HG03060 (cell line): Measurements from ENCODE around the gene GTF3C1.

ENCODE experiments used
- ATAC-seq: cut with Tn5 transposase; IDR thresholded peaks from one replicate; pipeline ENCODE4 v1.9.1; 2021; ENCODE audit warnings: low read depth, moderate number of reproducible peaks; ENCODE audit not compliant: unreplicated experiment

GTF3C1 gene

DNA sequence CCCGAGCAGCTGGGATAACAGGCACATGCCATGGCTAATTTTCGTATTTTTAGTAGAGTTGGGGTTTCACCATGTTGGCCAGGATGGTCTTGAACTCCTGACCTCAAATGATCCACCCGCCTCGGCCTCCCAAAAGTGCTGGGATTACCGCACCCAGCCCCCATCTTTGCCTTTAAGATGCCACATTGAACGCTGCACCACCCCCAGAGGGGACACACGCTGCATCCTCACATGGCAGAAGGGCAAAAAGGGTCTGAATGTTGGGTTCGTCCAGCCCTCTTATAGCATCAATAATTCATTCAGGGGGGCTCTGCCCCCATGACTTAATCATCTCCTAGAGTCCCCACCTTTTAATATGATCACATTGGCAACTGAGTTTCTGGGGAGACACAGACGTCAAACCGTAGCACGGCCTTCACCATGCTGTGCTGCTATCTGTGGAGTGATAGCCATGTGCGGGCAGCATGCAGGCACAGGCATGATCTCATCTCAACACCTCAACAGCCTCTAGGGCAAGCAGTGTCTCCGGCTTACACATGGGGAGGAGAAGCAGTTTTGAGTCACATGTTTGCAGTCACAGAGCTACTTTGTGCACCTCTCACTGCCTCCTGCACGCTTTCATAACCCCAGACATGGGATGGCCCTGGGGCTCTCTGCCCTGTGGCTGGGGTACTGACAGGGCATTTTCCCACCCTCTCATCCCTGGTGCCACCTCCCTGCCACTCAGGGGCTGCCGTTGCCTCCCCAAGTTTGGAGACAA, 117.8 kb downstream of the GTF3C1 start:
- ATAC-seq = no peak

DNA sequence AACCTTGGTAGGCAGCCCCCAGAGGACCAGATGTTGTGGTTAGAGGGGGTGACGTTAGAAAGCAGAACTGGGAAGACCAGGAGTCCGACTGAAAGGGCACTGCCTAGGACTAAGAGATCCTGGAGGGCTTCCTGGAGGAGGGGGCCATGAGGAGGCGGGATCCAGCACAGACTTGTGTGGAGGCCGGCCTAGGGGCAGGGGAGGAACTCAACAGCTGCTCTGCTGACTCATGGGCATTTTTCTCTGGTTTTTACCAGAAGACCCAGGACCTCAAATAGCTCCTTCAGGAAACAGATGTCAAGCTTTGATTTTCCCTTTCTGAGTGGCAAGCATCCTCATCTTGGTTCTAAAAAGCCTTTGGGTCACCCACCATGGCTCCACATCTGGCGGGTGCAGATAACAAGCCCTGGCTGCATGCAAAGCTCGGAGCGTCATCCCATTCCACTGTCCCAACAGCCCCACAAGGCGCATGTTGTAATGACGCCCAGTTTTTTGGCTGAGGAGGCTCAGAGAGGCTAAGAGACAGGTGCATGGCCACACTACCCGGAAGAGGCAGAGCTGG, 118.7 kb downstream of the GTF3C1 start:
- ATAC-seq = no peak

DNA sequence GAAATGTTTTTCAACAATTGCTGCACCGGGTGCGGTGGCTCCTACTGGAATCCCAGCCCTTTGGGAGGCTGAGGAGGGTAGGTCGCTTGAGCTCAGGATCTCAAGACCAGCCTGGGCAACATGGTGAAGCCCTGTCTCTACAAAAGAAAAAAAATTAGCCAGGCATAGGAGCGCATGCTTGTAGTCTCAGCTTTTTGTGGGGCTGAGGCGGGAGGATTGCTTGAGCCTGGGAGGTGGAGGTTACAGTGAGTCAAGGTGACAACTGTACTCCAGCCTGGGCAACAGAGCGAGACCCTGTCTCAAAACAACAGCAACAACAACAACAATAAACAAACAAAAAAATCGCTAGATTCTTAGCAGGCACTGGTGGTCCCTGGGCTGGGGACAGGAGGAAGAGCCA, 119.2 kb downstream of the GTF3C1 start:
- ATAC-seq = no peak

DNA sequence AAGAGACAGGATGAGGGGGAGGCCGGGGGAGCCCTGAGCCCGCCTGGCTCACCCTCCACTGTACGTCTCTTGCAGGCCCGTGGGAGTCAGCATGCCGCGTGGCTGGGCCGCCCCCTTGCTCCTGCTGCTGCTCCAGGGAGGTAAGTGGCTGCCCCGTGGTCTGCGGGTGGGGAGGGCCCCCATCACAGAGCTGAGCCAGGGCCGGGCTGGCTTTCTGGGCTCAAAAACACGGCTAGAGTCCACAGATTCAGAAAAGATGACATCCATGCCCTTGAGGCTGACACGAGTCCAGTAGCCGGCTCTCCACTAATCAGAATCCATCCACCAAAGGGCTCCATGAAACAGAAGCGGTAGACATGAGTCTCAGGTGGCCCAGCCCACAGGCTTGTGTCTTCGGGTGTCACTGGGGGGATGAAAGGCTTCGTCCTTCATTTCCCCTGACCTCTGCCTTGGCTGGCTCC, 119.7 kb downstream of the GTF3C1 start:
- ATAC-seq = no peak

DNA sequence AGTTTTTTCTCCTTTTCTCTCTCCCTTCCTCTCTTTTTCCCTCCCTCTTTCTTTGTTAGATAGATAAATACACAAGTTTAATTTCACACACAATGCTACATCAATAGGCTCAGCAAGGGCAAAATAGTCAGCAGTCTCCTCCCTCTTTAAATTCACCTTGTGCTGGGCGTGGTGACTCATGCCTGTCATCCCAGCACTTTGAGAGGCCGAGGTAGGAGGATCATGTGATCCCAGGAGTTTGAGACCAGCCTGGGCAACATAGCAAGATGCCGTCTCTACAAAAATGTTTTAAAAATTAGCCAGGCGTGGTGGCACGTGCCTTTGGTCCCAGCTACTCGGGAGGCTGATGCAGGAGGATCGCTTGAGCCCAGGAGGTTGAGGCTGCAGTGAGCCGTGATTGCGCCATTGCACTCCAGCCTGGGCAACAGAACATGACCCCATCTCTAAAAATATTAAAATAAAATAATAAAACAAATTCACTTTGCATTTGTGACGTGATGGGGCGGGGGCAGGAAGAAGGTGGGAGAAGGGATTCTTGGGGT, 120.3 kb downstream of the GTF3C1 start:
- no peak for ATAC-seq

DNA sequence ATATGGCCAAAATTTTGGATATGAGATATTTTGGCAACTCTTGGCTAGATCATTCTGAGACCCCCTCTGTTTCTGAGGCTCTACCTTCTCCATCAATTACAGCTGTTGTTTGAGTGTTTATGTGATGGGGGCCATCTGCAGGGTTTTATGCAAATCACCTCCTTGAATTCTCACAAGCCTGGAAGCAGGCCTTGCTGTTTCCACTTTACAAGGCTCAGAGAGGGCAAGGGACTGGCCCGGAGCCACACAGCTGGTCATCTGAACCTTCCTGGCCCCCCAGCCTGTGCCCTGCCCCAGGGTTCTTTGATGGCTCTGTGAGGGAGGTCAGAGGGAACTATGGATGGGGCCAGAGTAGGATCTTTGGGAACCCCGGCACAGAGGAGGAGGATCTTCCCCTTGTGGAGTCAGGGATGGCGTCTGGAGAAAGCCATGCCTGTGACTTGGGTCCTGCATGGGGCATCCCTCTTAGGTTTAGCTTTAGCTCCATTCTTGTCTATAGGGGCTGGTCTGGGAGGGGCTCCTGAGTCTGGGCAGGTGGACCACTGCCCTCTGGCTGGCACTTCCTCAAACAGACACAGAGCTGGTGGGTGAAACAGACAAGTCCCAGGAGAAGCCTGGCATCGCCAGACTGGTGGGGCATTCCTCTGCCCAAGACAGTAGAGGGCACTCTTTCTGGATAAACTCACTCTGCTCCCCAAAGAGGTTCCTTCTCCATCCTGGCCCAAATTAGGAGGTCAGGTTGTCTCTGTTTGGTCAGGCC, 121.5 kb downstream of the GTF3C1 start:
- no peak for ATAC-seq

DNA sequence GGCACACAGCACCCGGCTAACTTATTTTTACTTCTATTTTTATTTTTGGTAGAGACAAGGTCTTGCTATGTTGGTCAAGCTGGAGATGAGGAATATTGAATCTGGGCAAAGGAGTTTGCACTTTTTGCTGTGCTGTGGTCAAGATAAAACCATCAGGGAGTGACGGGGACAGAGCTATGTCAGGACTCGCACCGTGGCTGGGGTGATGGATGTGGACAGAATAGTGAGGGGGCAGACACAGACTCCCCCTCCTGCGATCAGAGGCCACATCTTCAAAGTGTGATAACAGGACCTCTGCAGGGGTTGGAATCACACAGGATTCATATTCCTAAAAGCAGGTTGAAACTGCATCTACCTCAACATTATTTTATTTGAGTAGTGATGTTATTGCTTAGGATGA, 122.2 kb downstream of the GTF3C1 start:
- no peak for ATAC-seq

DNA sequence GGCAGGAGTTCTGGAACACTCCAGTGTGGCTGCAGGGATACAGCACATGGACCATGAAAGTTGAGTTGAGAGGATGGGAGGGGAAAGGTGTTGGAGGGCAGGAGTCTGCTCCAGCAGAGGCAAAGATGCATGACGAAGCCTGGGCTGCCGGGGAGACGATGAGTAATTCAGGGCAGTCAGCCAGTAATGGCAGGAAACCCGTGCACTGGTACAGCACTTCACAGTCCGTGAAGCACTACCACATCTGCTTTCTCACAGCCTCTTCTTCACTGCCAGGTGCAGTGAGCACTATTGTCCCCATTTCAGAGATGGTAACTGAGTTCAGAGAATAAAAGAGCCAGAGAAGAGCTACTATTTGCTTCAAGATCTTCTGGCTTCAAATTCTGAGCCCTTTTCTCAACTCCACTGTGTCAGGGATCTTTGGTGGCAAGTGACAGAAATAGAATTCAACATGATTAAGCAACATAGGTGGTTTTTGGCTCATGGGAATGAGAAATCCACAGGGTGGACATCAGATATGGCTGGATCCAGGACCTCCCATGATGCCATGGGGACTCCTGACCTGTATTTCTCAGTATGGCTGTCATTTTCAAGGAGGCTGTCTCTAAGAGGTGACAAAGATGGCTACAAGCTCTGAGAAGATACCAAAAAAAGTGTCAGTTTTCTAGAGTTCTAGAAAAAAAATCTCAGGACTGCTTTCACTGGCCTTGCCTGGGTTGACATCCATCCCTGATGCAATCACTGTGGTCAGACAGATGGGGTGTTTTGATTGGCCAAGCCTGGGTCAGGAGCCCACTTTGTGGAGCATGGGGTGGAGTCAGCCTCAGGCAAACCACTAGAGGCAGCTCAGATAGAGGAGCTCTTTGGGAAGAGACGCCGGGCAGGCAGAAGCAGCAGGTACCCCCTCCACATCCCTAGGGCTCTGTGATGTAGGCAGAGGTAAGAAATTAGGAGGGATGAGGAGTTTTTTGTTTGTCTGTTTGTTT, 123.0 kb downstream of the GTF3C1 start:
- ATAC-seq = peak; percentile 64

DNA sequence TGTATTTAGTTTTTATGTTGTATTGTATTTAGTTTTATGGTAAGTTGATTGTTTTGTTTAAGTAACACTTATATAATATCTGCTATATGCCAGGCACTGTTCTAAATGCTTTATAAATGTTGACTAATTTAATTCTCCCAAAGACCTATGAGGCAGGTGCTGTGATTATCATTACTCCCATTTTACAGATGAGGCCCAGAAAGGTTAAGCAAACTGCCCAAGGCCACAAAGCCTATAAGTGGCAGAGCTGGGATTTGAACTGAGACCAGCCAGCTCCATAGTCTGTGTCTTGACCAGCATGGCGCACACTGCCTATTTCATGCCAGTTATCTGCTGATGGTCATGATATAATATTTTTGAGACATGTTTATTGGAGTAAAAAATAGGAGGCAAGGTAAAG, 123.8 kb downstream of the GTF3C1 start:
- ATAC-seq = no peak

DNA sequence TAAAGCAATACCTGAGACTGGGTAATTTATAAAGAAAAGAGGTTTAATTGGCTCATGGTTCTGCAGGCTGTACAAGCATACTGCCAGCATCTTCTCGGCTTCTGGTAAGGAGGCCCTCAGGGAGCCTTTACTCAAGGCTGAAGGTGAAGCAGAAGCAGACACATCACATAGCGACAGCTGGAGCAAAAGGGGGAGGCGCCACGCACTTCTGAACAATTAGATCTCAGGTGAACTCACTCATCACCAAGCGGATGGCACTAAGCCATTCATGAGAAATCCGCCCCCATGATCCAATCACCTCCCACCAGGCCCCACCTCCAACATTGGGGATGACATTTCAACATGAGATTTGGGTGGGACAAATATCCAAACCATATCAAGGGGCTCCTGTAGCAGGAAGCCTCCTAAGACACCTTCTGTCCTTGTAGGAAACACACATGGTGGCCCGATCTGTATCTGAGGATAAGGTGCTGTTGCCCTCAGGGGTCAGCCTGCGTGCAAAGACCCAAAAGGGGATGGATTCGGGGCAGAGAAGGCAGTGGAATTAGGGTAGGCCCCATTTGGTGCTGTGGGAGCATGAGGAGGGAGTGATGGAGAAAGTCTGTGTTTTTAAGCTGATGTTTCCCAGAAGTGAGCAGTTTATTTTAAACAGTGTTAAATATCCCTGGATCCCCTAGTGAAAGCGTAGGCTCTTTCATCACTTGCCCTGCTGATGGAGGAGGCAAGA, 124.8 kb downstream of the GTF3C1 start:
- ATAC-seq = no peak

DNA sequence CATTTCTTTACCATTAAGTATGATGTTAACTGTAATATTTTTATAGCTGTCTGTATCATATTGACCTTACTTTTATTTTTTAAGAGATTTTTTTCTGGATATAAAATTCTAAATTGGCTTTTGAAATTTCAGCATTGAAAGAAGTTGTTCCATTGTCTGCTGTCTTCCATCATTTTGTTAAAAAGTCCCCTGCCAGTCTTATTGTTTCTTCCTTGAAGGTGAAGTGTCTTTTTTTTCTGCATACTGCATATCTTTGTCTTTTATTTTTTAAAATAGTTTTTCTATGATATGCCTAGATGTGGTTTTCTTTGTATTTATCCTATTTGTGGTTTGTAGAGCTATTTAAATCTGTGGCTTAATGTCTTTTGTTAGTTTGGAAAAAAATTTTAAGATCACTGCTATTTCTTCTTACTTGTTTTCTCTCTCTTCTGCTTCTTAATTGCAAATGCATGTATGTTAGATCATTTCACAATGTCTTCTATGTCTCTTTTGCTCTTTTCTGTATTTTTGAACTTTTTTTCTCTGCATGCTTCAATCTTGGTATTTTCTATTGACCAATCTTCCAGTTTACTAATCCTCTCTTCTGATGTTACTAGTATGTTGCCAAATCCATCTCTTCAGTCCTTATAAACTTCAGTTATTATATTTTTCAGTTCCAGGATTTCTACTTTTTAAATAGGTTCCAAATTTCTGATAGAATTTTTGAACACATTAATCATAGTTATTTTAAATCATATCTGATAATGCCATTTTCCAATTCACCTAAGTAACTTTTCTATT, 127.6 kb downstream of the GTF3C1 start:
- no peak for ATAC-seq

DNA sequence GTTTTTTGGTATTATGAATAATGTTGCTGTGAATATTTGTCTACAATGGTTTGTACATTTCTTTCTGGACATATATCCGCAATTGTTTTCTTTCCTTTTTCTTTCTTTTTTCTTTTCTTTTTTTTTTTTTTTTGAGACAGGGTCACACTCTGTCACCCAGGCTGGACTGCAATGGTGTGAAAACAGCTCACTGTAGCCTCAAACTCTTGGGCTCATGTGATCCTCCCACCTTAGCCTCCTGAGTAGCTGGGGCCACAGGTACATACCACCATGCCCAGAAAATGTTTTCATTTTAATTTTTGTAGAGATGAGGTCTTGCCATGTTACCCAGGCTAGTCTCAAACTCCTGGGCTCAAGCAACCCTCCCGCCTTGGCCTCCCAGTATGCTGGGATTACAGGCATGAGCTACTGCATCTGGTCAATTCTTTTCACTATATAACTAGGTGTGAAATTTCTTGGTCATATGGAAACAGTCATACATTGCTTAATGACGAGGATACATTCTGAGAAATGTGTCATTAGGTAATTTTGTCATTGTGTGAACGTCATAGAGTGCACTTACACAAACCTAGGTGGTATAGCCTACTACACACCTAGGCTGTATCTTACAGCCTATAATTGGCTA, 132.6 kb downstream of the GTF3C1 start:
- ATAC-seq = no peak

DNA sequence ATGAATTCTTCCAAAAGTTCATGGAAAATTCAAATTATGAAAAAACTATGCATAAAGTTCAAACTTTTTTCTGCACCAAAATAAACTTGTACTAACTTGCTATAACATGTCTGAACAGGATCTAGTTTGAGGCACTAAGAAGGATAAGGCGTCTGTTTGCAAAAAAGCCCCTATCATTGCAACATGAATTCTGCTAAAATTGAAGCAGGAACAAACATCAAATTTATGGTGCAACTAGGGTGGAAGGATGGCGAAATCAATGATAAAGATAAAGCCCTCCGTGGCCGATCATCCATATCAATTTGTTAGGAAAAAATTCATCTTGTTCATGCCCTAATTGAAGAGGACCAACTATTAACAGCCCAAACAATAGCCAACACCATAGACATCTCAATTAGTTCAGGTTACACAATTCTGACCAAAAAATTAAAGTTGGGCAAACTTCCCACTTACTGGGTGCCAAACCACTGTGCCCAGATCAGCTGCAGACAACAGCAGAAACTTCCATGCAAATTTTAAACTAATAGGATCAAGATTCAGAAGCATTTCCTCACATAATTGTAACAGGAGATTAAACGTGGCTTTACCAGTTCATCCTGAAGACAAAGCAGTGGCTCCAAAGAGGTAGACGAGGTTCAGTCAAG, 134.8 kb downstream of the GTF3C1 start:
- ATAC-seq = no peak

DNA sequence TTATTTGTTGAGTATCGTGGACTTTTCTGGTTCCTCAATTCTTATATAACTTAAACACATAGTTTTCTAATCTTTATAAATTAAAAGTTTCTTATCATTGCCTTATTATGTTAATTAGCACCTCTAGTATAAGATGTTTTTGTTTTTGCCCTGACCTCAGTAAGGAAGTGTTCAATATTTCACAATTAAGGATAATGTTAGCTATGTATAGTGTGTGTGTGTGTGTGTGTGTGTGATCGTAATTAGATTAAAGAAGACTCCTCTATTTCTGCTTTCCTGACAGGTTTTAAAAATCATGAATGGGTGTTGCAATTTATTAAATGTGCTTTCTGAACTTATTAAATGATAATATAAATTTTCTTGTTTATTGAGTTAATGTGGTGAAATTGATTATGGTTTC, 135.8 kb downstream of the GTF3C1 start:
- no peak for ATAC-seq

DNA sequence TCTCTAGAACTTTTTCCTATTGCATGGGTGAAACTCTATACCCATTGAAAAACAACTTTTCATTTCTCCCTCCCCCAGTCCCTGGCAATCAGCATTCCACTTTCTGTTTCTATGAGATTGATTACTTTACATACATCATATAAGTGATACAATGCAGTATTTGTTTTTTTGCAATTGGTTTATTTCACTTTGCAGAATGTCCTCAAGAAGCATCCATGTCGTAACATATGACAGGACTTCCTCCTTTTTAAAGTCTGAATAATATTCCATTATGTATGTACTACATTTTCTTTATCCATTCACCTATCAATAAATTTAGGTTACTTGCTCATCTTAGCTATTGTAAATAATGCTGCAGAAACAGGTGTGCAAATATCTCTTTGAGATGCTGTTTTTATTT, 139.0 kb downstream of the GTF3C1 start:
- no peak for ATAC-seq
